Prostate gland (tissue), 2 donors: Measurements from ENCODE around the gene FAM153A.
"Not testable (repeated sequence)": the region's sequence is repeated elsewhere in the genome, so short reads cannot be mapped to it uniquely, and the experiment has no call there.

Experiments used
- CTCF ChIP-seq, 4 experiments: fragments of 200-600 bp in 2 of 4; fragments of 450-650 bp in 2 of 4; sonication (generic) in 2 of 4; IDR thresholded peaks; 1 replicate in 3 of 4; 2 replicates in 1 of 4; pipeline ENCODE4 v1.5.1; 2016 to 2019; ENCODE audit warnings: antibody characterized with exemption in 4 of 4, mild to moderate bottlenecking in 2 of 4, moderate library complexity in 2 of 4
- POLR2AphosphoS5 ChIP-seq: sonication (generic); formaldehyde crosslinking; IDR thresholded peaks from one replicate; pipeline ENCODE4 v1.6.1; 2017; ENCODE audit warnings: antibody characterized with exemption

DNA sequence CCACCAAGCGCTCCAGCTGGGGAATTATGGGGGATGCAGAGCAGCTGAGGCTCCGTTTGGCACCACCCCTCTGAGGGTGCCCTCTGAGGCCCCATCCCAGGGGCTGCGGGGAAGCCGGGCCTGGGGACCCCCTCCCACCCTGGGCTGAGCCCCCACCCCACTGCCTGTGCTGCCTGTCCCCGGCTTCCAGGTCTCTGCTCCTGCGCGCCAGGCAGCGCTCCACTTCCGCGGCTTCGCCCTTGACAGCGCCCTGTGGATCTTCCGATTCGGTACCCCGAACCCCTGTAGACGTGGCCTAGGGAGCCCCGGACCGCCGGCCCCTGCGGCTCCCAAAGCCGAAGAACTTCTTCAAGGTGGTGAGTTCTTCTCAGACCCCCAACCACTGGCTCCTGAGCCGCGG lies 530 bp downstream of the FAM153A start:
- not testable (repeated sequence) for TF ChIP-seq CTCF (IDR thresholded peaks at IDR 0.05); POLR2AphosphoS5
